HCT116 (cell line): ENCODE measurements around the gene CRIP1.

Source experiments
- CBX3 ChIP-seq: IDR thresholded peaks from 2 replicates; pipeline ENCODE4 v1.6.1; 2012; ENCODE audit warnings: low read depth
- CTCF ChIP-seq, 3 experiments: fragments of 200-600 bp in 1 of 3; sonication (generic) in 1 of 3; IDR thresholded peaks in 2 of 3; conservative IDR thresholded peaks in 1 of 3; 2 replicates each; pipeline ENCODE4 v1.5.1; 2012 to 2017; ENCODE audit warnings: low read depth in 2 of 3, low read length in 2 of 3, antibody characterized with exemption in 1 of 3, borderline replicate concordance in 1 of 3, control low read depth in 1 of 3, mild to moderate bottlenecking in 1 of 3, mixed read lengths in 1 of 3, mixed run types in 1 of 3, moderate library complexity in 1 of 3; ENCODE audit not compliant: insufficient read depth in 1 of 3
- ELF1 ChIP-seq: IDR thresholded peaks from 2 replicates; pipeline ENCODE4 v1.6.1; 2012; ENCODE audit warnings: low read depth, borderline replicate concordance
- EZH2 ChIP-seq: fragments of 200-600 bp; sonication (generic); IDR thresholded peaks from 2 replicates; pipeline ENCODE4 v1.6.1; 2017; ENCODE audit warnings: antibody characterized with exemption, mixed run types
- POLR2A ChIP-seq: IDR thresholded peaks from 2 replicates; pipeline ENCODE4 v1.7.0; 2011; ENCODE audit warnings: borderline replicate concordance; ENCODE audit not compliant: insufficient read depth, insufficient read length; ENCODE audit errors: extremely low read depth
- RAD21 ChIP-seq: IDR thresholded peaks from 2 replicates; pipeline ENCODE4 v1.6.1; 2012; ENCODE audit warnings: low read depth, mild to moderate bottlenecking
- SIN3A ChIP-seq: IDR thresholded peaks from 2 replicates; pipeline ENCODE4 v1.6.1; 2012; ENCODE audit warnings: low read depth
- YY1 ChIP-seq: IDR thresholded peaks from 2 replicates; pipeline ENCODE4 v1.6.1; 2011; ENCODE audit warnings: low read length, low read depth, moderate library complexity, mild to moderate bottlenecking; ENCODE audit not compliant: insufficient replicate concordance; ENCODE audit errors: extremely low read depth
- TF ChIP-seq, protein P1 (sequence below): IDR thresholded peaks from 2 replicates; pipeline ENCODE4 v1.6.1; 2012; ENCODE audit warnings: low read depth

- TF ChIP-seq CTCF (IDR thresholded peaks at IDR 0.05 in 2 of 3, conservative IDR thresholded peaks at IDR 0.05 in 1 of 3; ENCODE audit: borderline replicate concordance in 1 of 3, insufficient read depth in 1 of 3, low read depth in 2 of 3, low read length in 2 of 3) (no peak), ELF1 (no peak), CBX3 (no peak), RAD21 (no peak), EZH2 (no peak), YY1 (no peak), POLR2A (no peak), SIN3A (no peak)
- TF ChIP-seq, protein P1, sequence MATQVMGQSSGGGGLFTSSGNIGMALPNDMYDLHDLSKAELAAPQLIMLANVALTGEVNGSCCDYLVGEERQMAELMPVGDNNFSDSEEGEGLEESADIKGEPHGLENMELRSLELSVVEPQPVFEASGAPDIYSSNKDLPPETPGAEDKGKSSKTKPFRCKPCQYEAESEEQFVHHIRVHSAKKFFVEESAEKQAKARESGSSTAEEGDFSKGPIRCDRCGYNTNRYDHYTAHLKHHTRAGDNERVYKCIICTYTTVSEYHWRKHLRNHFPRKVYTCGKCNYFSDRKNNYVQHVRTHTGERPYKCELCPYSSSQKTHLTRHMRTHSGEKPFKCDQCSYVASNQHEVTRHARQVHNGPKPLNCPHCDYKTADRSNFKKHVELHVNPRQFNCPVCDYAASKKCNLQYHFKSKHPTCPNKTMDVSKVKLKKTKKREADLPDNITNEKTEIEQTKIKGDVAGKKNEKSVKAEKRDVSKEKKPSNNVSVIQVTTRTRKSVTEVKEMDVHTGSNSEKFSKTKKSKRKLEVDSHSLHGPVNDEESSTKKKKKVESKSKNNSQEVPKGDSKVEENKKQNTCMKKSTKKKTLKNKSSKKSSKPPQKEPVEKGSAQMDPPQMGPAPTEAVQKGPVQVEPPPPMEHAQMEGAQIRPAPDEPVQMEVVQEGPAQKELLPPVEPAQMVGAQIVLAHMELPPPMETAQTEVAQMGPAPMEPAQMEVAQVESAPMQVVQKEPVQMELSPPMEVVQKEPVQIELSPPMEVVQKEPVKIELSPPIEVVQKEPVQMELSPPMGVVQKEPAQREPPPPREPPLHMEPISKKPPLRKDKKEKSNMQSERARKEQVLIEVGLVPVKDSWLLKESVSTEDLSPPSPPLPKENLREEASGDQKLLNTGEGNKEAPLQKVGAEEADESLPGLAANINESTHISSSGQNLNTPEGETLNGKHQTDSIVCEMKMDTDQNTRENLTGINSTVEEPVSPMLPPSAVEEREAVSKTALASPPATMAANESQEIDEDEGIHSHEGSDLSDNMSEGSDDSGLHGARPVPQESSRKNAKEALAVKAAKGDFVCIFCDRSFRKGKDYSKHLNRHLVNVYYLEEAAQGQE, result no peak
These were observed 28.1 kb upstream of the CRIP1 start for GRCh38 chr14:105458571-105458970.
